NCI-H2029 (cell line): ENCODE results near the gene HCFC1.
A peak's percentile ranks its signal among the peaks of the same experiment; 100 is the strongest.

Source experiments
- DNase-seq: peaks from one replicate; lab custom pipeline; 2025; lab: John Stamatoyannopoulos, UW

The HCFC1 gene

DNA sequence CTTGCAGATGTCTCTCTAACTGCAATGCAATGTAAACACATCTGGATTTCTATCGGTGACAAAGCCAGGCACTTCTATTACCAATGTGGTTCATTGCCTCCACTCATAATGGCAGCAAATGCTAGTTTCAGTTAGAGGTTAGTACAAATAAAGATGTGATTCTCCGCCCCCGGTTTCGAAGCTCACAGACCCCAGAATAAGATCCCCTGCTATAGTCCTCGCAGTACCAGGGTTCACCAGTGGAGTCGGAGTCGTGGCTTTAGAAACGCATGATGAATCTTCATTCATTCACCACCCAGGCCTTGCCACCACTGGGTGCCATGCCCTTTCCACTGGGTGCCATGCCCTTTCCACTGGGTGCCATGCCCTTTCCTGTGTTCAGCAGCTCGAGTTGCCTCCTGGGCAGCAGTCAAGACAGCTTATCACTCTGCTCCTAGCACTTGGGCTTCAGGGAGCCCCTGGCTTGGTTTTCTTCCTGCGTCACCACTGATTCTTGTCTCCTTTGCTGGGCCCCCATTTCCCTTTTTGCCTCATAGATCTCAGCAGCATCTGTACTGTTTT, 33.3 kb downstream of the HCFC1 start:
- DNase-seq, result no peak

DNA sequence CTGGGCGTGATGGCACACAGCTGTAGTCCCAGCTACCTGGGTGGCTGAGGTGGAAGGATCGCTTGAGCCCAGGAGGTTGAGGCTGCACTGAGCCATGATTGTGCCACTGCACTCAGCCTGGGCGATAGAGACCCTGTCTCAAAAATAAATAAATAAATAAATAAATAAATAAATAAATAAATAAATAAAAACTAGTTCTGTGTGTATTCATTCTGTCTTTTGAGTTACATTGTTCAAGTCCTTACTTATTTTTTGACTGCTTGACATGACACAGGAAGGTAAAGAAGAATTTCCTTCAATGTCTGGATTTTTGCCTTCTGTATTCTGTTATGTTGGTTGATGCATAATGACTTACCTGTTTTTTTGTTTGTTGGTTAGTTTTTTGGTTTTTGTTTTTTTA, 34.6 kb downstream of the HCFC1 start:
- DNase-seq, result no peak

DNA sequence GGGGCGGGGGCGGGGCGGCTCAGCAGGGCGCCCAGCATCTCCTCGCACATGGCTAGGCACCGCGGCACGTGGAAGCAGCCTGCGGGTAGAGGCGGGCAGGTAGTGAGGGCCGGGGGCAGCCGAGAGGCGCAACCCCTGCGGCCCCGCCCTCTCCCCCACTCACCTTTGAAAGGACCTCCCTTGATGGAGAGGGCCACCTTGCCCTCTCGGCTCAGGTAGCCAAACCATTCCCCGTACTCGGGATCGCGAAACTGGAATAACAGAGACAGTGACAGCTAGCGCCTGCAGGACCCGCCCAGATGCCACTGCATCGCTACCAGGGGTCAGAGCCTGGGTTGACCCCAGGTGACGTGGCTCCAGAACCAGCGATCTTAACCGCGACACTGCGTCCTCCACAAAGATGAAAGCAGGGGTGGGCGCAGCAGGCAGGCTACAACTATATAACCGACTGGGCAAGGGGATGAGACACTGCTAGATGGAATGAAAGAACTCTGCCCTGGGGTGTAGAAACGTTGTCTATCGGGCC, 36.2 kb downstream of the HCFC1 start:
- no peak for DNase-seq

DNA sequence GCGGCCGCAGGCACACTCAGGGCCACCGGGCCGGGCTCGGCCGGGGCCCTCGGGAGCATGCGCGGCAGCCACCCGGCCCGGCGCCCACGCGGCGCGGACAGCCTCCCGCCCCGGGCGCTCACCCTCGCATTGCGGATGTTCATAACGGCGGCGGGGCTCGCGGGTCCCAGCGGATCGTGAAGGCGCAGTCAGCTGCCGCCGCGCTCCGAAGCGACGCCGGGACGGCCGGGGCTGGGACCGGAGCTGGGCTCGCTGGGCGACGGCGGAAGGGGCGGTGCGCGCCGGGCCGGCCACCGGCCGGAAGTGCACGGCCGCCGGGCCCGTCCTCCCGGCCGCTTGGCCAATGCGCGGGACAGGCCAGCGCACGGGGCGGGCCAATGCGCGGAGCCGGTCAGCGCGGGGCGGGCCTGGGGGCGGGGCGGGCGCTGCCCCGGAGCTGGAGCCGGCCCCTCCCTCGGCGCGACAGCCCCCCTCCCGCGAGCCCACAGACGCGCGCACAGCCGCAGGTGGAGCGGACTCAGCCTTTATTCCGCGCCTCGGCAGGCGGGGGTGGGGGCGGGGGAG, 36.8 kb downstream of the HCFC1 start, which contains the start of gene NAA10:
Gene NAA10 (minus strand): TSS at position 276 of the 564 bp plus-strand sequence. CDS start 133 bp downstream, at position 143.
- peak; percentile 61 for DNase-seq

- DNase-seq, result no peak
These were observed 37.4 kb downstream of the HCFC1 start for GRCh38 chrX:153934148-153934761.

GRCh38 chrX:153933748-153934147, 37.9 kb downstream of the HCFC1 start:
- DNase-seq, result no peak

DNA sequence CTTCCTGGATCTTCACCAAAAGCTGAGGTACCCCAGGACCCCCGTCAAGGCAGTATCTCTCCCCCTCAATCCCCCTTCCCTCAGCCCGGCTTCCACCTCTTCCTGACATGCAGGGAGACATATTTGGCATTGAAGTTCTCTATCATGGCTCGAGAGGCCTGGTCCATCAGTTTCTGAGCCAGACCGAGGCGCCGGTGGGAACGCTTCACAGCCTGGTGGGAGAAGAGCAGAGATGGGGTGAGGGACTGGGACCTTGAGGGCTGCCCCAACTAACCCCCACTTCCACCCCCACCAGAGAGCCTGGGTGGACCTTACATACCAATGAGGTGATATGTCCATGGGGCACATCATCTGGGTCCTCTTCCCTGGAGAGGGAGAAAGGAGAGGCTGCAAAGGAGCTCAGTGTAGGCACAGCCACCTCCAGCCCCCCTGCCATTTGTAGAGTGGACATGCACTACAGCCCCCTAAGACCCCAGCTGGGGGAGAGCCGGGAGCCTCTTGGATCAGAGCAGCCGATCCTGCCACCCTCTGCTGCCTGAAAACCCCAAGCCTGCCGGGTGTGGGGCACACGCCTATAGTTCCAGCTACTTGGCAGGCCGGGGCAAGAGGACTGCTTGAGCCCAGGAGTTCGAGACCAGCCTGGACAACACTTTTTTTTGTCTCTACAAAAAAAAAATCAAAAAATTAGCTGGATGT, 39.2 kb downstream of the HCFC1 start:
- no peak for DNase-seq

GRCh38 chrX:153931748-153932147, 39.9 kb downstream of the HCFC1 start:
- no peak for DNase-seq

GRCh38 chrX:153931151-153931550, 40.5 kb downstream of the HCFC1 start:
- DNase-seq, result no peak

GRCh38 chrX:153930011-153930910, 41.4 kb downstream of the HCFC1 start:
- DNase-seq, result no peak

GRCh38 chrX:153929576-153929975, 42.0 kb downstream of the HCFC1 start:
- DNase-seq, result no peak

DNA sequence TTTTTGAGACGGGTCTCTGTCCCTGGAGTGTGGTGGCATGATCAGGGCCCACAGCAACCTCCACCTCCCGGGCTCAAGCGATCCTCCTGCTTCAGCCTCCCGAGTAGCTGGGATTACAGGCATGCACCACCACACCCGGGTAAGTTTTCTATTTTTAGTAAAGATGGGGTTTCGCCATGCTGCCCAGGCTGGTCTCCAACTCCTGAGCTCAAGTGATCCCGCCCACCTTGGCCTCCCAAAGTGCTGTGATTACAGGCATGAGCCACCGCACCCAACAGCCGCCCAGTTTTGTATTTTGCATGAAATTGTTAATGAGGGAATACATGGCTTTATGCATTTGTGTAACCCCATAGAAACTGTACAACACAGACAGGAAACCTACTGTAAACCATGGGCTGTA, 42.8 kb downstream of the HCFC1 start:
- DNase-seq, result no peak

DNA sequence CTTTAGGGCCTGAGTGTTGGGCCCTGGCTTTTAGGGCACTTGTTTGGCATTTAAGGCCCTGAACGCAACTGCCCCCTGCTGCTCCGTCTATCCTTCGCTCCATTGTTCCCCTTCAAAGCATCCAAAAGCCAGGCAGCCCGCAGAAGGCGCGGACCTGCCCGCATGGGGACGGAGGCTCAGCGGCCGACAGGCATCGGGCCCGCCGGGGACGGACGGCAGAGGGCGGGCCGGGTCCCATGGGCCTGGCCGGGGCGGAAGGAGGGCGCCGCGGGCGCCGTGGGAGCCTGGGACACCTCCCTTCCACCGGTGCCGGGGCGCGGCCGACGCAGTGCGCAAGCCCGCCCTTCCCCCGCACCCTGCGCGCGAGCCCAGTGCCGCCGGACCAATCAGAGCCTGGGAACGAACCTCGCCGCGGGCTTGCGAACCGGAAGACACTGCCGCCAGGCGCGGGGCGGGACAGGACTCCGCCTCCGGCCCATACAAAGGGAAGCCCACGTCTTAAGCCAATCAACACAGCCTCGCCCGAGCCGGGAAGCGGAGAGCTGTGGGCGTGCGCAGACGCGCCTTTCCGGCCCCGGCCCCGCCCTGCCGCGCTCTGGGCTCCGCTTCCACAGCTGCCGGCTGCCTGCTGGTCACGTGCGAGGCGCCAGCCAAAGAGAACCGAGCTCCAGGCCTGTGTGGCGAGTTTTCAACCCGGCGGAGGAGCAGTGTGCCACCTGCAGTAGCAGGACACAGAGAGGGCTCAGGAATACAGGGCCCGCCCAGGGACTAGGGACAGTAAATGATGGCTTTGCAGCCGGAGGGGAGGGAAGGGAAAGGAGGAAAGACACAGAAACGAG, 43.5 kb downstream of the HCFC1 start:
- DNase-seq, result peak; percentile 90

- no peak for DNase-seq
These were observed 44.0 kb downstream of the HCFC1 start for GRCh38 chrX:153927672-153927921.

DNA sequence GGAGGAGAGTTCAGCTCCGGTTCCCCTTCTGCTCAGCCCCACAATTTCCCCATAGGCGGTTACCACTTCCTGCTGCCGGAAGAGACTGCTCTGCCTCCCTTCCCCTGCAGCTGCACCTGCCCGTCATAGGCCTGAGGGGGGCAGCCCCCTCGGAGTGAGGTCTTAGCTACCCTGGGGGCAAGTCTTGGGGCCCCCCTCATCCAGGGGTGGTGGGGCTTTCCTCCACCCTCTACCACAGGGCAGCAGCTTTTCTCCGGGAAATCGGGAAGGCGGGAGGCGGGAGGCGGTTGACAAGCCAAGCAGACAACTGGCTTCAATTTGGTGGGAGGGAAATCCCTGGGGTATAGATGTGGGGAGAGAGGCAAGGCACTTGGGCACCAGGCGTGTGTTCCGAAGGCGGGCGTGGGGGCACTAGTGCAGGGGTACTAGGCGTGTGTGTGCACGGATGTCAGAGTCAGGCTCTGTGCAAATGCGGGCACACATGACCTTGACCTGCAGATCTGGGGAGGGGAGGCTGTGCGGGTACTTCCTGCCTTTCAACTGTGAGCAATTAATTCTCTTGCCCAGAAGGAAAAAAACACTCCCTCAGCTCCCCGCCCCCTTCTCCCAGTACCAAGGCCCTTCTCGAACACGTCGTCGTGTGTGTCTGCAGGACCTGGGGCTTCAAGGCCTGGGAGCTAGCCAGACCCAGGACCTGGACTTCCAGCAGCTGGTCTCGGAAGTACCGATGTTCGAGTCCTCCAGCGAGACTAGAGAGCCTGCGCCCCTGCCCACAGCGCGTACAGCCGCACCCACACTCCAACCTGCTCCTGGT, 44.6 kb downstream of the HCFC1 start:
- peak; percentile 55 for DNase-seq

DNA sequence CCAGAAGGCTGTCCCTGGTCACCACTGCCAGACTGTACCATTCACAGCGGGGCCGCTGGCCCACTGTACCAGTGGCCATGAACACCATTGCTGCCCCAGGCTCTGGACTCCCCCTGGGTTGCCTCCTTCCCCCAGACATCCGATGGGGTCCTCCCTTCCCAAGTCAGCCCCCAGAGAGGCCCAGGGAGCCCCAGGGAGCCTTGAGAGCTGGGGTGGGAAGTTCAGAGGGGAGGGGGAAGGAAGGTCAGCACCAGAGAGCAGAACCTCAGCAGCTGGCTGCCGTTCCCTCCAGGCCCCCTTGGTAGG, 45.1 kb downstream of the HCFC1 start:
- DNase-seq, result no peak

DNA sequence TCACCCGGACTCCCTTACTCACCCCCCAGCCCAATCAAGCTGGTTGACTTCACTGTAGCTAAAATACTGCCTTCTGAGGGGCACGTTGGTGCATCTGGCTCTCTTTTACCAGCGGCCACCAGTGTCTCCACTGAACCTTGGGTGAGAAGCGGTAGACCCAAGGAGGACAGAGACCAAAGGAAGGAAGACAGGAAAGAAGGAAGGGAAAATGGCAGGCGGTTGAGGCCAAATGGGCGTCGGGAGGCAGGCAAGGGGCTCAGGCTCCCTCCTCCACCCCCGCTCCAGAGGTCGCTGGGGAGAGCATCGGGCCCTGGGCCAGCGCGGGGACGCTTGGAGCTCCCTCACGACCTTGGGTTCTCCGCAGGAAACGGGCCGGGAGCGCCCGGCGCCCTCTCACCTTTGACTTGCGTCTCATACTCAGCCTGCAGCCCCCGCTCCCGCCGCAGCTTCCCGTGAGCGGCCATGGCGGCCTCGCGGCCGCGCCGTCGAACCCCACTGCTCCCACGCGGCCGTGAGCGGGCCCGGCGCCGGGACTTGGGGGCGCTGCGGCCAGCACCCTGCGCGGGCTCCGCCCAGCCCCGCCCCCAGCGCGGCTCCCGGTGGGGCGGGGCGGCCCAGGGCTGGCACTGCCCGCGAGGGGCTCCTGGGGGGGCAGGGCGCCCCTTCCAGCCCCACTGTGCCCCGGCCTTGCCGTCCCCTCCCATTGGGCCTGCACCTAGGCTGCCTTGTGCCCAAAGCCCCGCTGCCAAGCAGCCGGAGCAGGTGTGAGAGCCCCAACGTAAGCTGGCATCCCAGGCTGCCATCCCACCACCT, 45.7 kb downstream of the HCFC1 start, which contains the start of gene ARHGAP4:
Gene ARHGAP4 (minus strand): TSS at position 526 of the 813 bp plus-strand sequence. CDS start 62 bp downstream, at position 464.
- DNase-seq, result no peak

DNA sequence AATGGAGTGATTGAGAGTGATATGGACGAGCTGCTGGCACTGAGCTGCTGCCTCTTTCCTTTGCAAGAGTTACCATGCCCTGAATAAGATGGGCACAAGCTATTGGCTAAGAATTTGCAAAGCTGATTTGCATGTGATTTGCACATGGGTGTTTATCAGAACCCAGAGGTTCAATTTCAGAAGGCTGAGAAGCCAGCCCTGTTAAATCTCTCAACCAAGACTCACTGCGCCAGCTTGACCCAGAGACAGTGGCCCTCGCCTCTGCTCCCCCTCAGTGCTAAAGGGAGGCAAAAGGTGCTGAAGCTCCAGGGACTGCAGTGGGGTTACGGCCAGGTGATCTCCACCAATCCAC, 46.3 kb downstream of the HCFC1 start:
- no peak for DNase-seq

DNA sequence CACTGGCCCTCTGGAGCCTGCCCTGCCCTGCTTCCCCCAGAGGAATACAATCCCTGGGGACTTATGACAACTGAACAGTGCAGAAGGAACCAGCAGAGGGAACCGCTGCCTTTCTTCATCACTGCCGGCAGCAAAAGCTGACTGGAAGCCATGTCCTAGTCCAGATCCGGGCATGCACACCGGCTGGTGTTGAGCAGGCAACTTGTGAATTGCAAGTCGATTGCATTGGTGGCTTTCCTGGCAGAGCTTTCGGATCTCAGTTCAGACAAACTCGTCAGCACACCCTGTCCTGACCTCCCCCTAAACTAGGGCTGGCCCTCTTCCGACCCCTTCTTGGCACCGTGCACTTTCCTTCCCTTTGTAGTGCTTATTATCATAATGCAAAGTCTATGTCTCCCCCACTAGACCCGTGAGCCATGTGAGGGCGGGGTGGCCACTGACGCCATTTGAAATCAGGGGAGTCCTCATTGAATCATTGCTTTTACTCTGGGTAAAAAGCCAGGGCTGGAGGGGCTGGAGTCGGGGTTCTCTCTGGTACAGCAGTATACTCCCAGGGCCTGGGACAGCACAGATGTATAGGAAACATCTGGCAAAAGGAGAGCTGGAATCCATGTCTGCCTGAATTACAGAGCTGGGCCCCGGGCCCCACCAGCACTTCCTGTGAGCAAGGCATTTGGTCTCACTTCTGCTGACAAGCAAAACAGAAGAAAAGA, 47.3 kb downstream of the HCFC1 start:
- no peak for DNase-seq
